IMR-90 (cell line): Measurements from ENCODE around the gene VIT. TPM values are rescaled to one million over a fixed set of nuclear protein-coding genes. Genes with fewer than 3 reads are reported as not detected.

ENCODE experiments used
- ATAC-seq: fragments of 200-7000 bp; cut with Tn5 transposase; 2 replicates; pipeline ENCODE4 v1.9.1; 2020; ENCODE audit warnings: low read depth, mild to moderate bottlenecking, moderate library complexity
- BruUV-seq: library from RNA; stranded (reverse); fragments of 400-500 nt; replicated peaks from 2 replicates; lab custom pipeline; 2021; lab: Mats Ljungman, UMichigan
- CTCF ChIA-PET: fragments of 300-600 bp; formaldehyde crosslinking; extraction: SDS; loops from one replicate; lab custom pipeline; 2021; ENCODE audit warnings: antibody characterized with exemption; lab: Yijun Ruan, JAX
- POLR2A ChIA-PET: fragments of 300-600 bp; sonication (Branson Sonifier 250); formaldehyde crosslinking; loops from one replicate; lab custom pipeline; 2022; ENCODE audit warnings: antibody characterized with exemption; ENCODE audit not compliant: unreplicated experiment; lab: Charles Lee
- DNase-seq: peaks from one replicate; pipeline ENCODE4 v3.0.0; 2013
- H2AFZ ChIP-seq: replicated peaks from 2 replicates; pipeline ENCODE3; 2013; ENCODE audit warnings: low read length, mild to moderate bottlenecking; ENCODE audit not compliant: poor library complexity
- H2AK5ac ChIP-seq: 2 replicates; pipeline ENCODE4 v1.6.1; 2013; ENCODE audit warnings: low read depth, low read length, inconsistent platforms
- H2AK9ac ChIP-seq: replicated peaks from 2 replicates; pipeline ENCODE3; 2013; ENCODE audit warnings: mild to moderate bottlenecking, low read depth, low read length, moderate library complexity; ENCODE audit not compliant: poor library complexity
- H2BK120ac ChIP-seq: 2 replicates; pipeline ENCODE4 v1.6.1; 2013; ENCODE audit warnings: low read depth, low read length, inconsistent platforms
- H2BK15ac ChIP-seq: 3 replicates; pipeline ENCODE4 v1.6.1; 2013; ENCODE audit warnings: low read depth, low read length, inconsistent platforms
- H2BK20ac ChIP-seq: 2 replicates; pipeline ENCODE4 v1.6.1; 2013; ENCODE audit warnings: low read depth, mild to moderate bottlenecking, inconsistent platforms, low read length, moderate library complexity
- H2BK5ac ChIP-seq: 2 replicates; pipeline ENCODE4 v1.6.1; 2013; ENCODE audit warnings: mild to moderate bottlenecking, low read depth, low read length, inconsistent platforms; ENCODE audit not compliant: poor library complexity, severe bottlenecking
- H3K14ac ChIP-seq: replicated peaks from 2 replicates; pipeline ENCODE4 v1.6.1; 2013; ENCODE audit warnings: low read depth, low read length, inconsistent platforms
- H3K18ac ChIP-seq: 2 replicates; pipeline ENCODE4 v1.6.1; 2013; ENCODE audit warnings: low read depth, low read length, control low read depth
- H3K23ac ChIP-seq: 2 replicates; pipeline ENCODE4 v1.6.1; 2013; ENCODE audit warnings: low read depth, low read length, inconsistent platforms
- H3K27ac ChIP-seq: 2 replicates; pipeline ENCODE4 v1.5.1; 2013; ENCODE audit warnings: mild to moderate bottlenecking, control low read depth, low read length; ENCODE audit not compliant: insufficient read depth
- H3K27me3 ChIP-seq: 2 replicates; pipeline ENCODE4 v1.6.1; 2013; ENCODE audit warnings: low read length; ENCODE audit not compliant: control insufficient read depth, insufficient read depth
- H3K36me3 ChIP-seq: 2 replicates; pipeline ENCODE4 v1.6.1; 2013; ENCODE audit warnings: low read length, mixed read lengths; ENCODE audit not compliant: control insufficient read depth, insufficient read depth
- H3K4ac ChIP-seq: 2 replicates; pipeline ENCODE4 v1.6.1; 2013; ENCODE audit warnings: low read depth, low read length, inconsistent platforms
- H3K4me1 ChIP-seq: 2 replicates; pipeline ENCODE4 v1.6.1; 2013; ENCODE audit warnings: low read length, mixed read lengths; ENCODE audit not compliant: control insufficient read depth, insufficient read depth
- H3K4me2 ChIP-seq: 2 replicates; pipeline ENCODE4 v1.6.1; 2013; ENCODE audit warnings: low read depth, mild to moderate bottlenecking, control low read depth, low read length, moderate library complexity
- H3K4me3 ChIP-seq: 2 replicates; pipeline ENCODE4 v1.5.1; 2013; ENCODE audit warnings: low read depth, mild to moderate bottlenecking, control low read depth, low read length, moderate library complexity; ENCODE audit not compliant: insufficient read depth
- H3K56ac ChIP-seq: 2 replicates; pipeline ENCODE4 v1.6.1; 2013; ENCODE audit warnings: low read length, inconsistent platforms; ENCODE audit not compliant: insufficient read depth; ENCODE audit errors: extremely low read depth
- H3K79me1 ChIP-seq, 2 experiments: 2 replicates each; pipeline ENCODE4 v1.6.1; 2013; ENCODE audit warnings: low read length in 2 of 2, inconsistent platforms in 1 of 2, low read depth in 1 of 2
- H3K9ac ChIP-seq: 2 replicates; pipeline ENCODE4 v1.6.1; 2013; ENCODE audit warnings: low read depth, low read length, control low read depth
- H3K9me1 ChIP-seq: 2 replicates; pipeline ENCODE4 v1.6.1; 2013; ENCODE audit warnings: low read length, inconsistent platforms; ENCODE audit not compliant: insufficient read depth
- H3K9me3 ChIP-seq: 2 replicates; pipeline ENCODE4 v1.6.1; 2013; ENCODE audit warnings: low read length; ENCODE audit not compliant: control insufficient read depth, insufficient read depth
- H4K20me1 ChIP-seq: 2 replicates; pipeline ENCODE4 v1.6.1; 2013; ENCODE audit warnings: low read length, inconsistent platforms; ENCODE audit not compliant: insufficient read depth
- H4K5ac ChIP-seq: 2 replicates; pipeline ENCODE4 v1.6.1; 2013; ENCODE audit warnings: mild to moderate bottlenecking, low read depth, low read length, control low read depth
- H4K8ac ChIP-seq, 2 experiments: 2 replicates each; pipeline ENCODE4 v1.6.1; 2013; ENCODE audit warnings: low read depth in 2 of 2, low read length in 2 of 2, control low read depth in 1 of 2, inconsistent platforms in 1 of 2
- H4K91ac ChIP-seq: 2 replicates; pipeline ENCODE4 v1.6.1; 2013; ENCODE audit warnings: low read depth, low read length, inconsistent platforms; ENCODE audit not compliant: insufficient read depth
- CEBPB ChIP-seq: IDR thresholded peaks from 2 replicates; pipeline ENCODE4 v1.6.1; 2012; ENCODE audit warnings: low read depth, low read length, improper control_type of control experiment
- CHD1 ChIP-seq: IDR thresholded peaks from 2 replicates; pipeline ENCODE4 v1.6.1; 2012; ENCODE audit warnings: low read depth, low read length, improper control_type of control experiment
- CTCF ChIP-seq: conservative IDR thresholded peaks from 2 replicates; pipeline ENCODE4 v1.5.1; 2012; ENCODE audit warnings: mild to moderate bottlenecking, low read depth, low read length, improper control_type of control experiment
- ELK1 ChIP-seq: fragments of 150-350 bp; IDR thresholded peaks from 2 replicates; pipeline ENCODE4 v1.6.1; 2016; ENCODE audit warnings: low read depth, mild to moderate bottlenecking, low read length, moderate library complexity, borderline replicate concordance
- MAFK ChIP-seq: IDR thresholded peaks from 2 replicates; pipeline ENCODE4 v1.6.1; 2012; ENCODE audit warnings: low read depth, low read length, improper control_type of control experiment
- MAZ ChIP-seq: IDR thresholded peaks from 2 replicates; pipeline ENCODE4 v1.6.1; 2012; ENCODE audit warnings: low read depth, mild to moderate bottlenecking, low read length, improper control_type of control experiment, moderate library complexity, borderline replicate concordance
- NFE2L2 ChIP-seq: fragments of 150-350 bp; IDR thresholded peaks from 2 replicates; pipeline ENCODE4 v1.6.1; 2016; ENCODE audit warnings: low read depth, mild to moderate bottlenecking, low read length
- POLR2A ChIP-seq: IDR thresholded peaks from 2 replicates; pipeline ENCODE4 v1.6.1; 2012; ENCODE audit warnings: mild to moderate bottlenecking, low read depth, low read length
- RAD21 ChIP-seq: IDR thresholded peaks from 2 replicates; pipeline ENCODE4 v1.6.1; 2012; ENCODE audit warnings: low read length, improper control_type of control experiment
- SMC3 ChIP-seq: fragments of 150-350 bp; IDR thresholded peaks from 2 replicates; pipeline ENCODE4 v1.6.1; 2016; ENCODE audit warnings: low read depth, mild to moderate bottlenecking, antibody characterized with exemption, low read length, moderate library complexity
- USF2 ChIP-seq: fragments of 150-350 bp; IDR thresholded peaks from 2 replicates; pipeline ENCODE4 v1.6.1; 2017; ENCODE audit warnings: mild to moderate bottlenecking, antibody characterized with exemption, low read length, low read depth
- WGBS, 2 experiments: methylation state at CpG; one replicate each; pipeline versions ENCODE4 v1.1.5 to v1.1.7; 2013; ENCODE audit warnings: missing lambda C conversion rate in 2 of 2; ENCODE audit not compliant: insufficient read length in 1 of 2; ENCODE audit errors: extremely low coverage in 2 of 2; 5-methylcytosine and 5-hydroxymethylcytosine counted together
- dilution Hi-C: fragments of 300-500 bp; cut with HindIII; formaldehyde crosslinking; loops from one replicate; pipeline ENCODE4 v1.14.3; 2018; ENCODE audit warnings: low sequenced_read_pairs; ENCODE audit not compliant: unreplicated experiment
- in situ Hi-C: fragments of 300-500 bp; cut with MboI; formaldehyde crosslinking; loops from 3 replicates; pipeline ENCODE4 v1.14.3; 2019; ENCODE audit warnings: low sequenced_read_pairs, inconsistent platforms, mixed read lengths
- intact Hi-C: fragments of 100-400 bp; cut with micrococcal nuclease; formaldehyde crosslinking; loops from 2 replicates; pipeline ENCODE4 v1.10.0; 2022
- polyA plus RNA-seq, 3 experiments: library from polyadenylated mRNA; depleted of rRNA; stranded (reverse); fragments of >200 nt; gene quantifications; 2 replicates each; pipeline ENCODE4 v1.2.3, GENCODE V29; 2012; ENCODE audit warnings: low replicate concordance in 1 of 3
- total RNA-seq: library from RNA; depleted of rRNA; stranded (reverse); fragments of >200 nt; gene quantifications from 2 replicates; pipeline ENCODE4 v1.2.3, GENCODE V29; 2012

Gene VIT
- total and polyA plus RNA-seq, 2 of the 4 experiments (the other 2 are of a cell fraction) = under 0.01 TPM; not detected in 1

- no peak for TF ChIP-seq CEBPB
- TF ChIP-seq MAFK = no peak
Observed at GRCh38 chr2:36783246-36783645, 86.7 kb downstream of the VIT start (continued).

- Histone ChIP-seq H4K20me1 (no peaks in the 10 kb centered on the region), H2AK9ac (no peak overlapping the region), H2BK5ac (no peak overlapping the region), H3K18ac (no peak overlapping the region), H2AK5ac (no peak overlapping the region), H2BK15ac (no peak overlapping the region), H3K79me1 (no peaks in the 10 kb centered on the region), H4K8ac (no peak overlapping the region), H3K14ac (no peak overlapping the region), H3K4ac (no peak overlapping the region), H2BK20ac (no peak overlapping the region), H3K27me3 (peaks cover 32% of the 10 kb centered on the region), H3K27ac (no peak overlapping the region), H4K91ac (no peak overlapping the region), H3K9ac (no peak overlapping the region), H3K56ac (no peak overlapping the region), H3K4me3 (no peak overlapping the region), H4K5ac (no peak overlapping the region), H3K36me3 (no peaks in the 10 kb centered on the region), H3K9me1 (no peaks in the 10 kb centered on the region), H3K9me3 (no peaks in the 10 kb centered on the region), H3K4me2 (no peak overlapping the region), H3K23ac (no peak overlapping the region), H3K4me1 (no peaks in the 10 kb centered on the region), H2BK120ac (no peak overlapping the region), H2AFZ (no peak overlapping the region)
- intact Hi-C loops (loop anchor here (5.0 to 10.0 kb wide), 4 partner anchors 217 to 813 kb away; no protein-coding TSS in a partner anchor), in situ Hi-C loops (loop anchor here (10.0 kb wide), 2 partner anchors 130 to 220 kb away; no protein-coding TSS in a partner anchor), dilution Hi-C loops (no loop called here)
- WGBS, 2 experiments = no CpG with 5 or more reads among the region's 5 CpGs
- TF ChIP-seq RAD21 (peak; percentile 78), ELK1 (no peak), CHD1 (no peak), MAZ (no peak), NFE2L2 (no peak), POLR2A (no peak), SMC3 (peak; percentile 65), CEBPB (no peak), USF2 (0 out of 2 replicates have a peak, but pooled peaks have one; percentile 21), CTCF (peak; percentile 94)
- ATAC-seq = peak; percentile 93
- ChIA-PET CTCF (interaction anchor here (0.6 to 2.0 kb wide), 18 partner anchors 9 to 774 kb away, joined by 3 to 11 read pairs (median 4); partner anchors contain the start of gene VIT), POLR2A (interaction anchor here (0.6 kb wide), 1 partner anchor 86 kb away, joined by 3 read pairs; no protein-coding TSS in a partner anchor)
- DNase-seq = peak; percentile 57
- BruUV-seq = no TSS peak
Observed at GRCh38 chr2:36785179-36785795, 88.8 kb downstream of the VIT start.
